Stimulated activated CD8-positive, alpha-beta memory T cell treated with anti-CD3 and anti-CD28 coated beads, Interleukin-7, amount 100 ng/mL, for 24 hours (primary cell): ENCODE results near the gene ZNF629.

Source experiments
- DNase-seq: peaks from one replicate; pipeline ENCODE4 v3.0.0-alpha.2; 2020; ENCODE audit warnings: low read depth

ZNF629 gene

DNA sequence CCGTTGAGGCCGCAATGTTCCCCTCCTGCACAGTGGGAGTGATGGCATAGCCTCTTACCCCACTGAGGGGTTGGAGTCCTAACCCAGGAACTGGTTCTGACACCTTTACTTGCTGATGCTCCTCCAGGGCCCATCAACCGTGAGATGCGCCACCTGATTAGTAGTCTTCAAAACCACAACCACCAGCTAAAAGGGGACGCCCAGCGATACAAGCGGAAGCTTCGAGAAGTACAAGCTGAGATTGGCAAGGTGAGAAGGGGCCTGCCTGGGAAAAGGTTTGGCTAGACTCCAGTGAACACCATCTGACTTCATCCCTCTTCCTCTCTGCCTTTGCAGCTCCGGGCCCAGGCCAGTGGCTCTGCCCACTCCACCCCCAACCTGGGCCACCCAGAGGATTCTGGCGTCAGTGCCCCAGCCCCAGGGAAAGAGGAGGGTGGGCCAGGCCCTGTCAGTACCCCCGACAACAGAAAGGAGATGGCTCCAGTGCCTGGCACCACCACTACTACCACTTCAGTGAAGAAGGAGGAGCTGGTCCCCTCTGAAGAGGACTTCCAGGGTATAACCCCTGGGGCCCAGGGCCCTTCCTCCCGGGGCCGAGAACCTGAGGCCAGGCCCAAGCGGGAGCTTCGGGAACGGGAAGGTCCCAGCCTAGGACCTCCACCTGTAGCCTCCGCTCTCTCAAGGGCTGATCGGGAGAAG, 19.1 kb downstream of the ZNF629 start:
- DNase-seq, result no peak

DNA sequence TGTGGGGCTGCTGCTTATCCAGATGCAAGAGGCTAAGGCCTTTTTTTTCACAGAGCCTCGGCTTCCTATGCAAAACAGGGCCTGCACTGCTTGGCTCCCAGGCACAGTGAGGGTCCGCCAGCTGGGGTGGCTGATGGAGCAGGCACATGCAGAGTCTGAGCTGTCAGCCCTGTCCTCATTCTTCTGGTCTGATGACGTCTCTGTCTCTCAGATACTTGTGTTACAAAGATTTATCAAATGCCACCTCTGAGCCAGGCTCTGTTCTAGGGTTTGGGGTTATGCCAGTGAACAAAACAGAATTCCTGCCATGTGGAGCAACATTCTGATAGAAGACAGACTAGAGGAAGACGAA, 20.1 kb downstream of the ZNF629 start:
- DNase-seq, result no peak

DNA sequence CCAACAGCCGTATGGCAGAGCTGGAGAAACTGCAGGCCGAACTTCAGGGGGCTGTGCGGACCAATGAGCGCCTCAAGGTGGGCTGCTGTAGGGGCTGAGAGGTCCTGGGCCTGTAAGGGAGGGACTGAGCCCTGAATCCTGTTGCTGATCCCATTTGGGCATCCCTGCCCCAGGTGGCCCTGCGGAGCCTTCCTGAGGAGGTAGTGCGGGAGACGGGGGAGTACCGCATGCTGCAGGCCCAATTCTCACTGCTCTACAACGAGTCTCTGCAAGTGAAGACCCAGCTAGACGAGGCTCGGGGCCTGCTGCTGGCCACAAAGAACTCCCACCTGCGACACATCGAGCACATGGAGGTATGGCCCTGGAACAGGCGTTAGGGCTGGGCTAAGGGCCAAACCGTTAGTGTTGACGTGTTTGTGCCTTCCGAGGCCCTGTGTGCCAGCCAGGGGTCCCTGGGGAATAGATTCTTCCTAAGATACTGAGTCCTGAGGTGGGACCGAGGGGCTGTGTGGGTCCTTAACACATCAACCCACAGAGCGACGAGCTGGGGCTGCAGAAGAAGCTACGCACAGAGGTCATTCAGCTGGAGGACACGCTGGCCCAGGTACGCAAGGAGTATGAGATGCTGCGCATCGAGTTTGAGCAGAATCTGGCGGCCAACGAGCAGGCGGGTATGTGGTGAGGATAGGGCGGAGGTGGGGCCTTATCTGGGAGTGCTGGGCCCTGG, 20.6 kb downstream of the ZNF629 start:
- no peak for DNase-seq

DNA sequence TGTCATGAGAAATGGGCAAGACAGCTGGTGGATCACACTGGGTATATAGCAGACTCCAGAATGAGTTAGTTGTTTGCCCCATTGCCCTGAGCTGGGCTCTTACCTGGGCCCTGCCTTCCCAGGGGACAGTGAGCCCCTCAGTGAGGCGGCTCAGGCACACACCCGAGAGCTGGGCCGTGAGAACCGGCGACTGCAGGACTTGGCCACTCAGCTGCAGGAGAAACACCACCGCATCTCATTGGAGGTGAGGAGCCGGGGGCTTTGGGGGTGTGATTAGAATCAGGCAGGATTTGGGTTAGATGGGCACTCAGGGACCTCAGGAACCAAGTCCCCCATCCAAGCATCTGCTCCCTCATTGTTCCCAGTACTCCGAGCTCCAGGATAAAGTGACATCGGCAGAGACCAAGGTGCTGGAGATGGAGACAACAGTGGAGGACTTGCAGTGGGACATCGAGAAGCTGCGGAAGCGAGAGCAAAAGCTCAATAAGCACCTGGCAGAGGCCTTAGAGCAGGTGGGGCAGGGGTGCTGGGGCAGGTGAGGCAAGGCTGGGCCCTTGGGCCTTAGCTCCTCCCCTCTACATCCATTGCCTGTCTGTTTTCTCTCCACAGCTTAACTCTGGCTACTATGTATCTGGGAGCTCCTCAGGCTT, 22.1 kb downstream of the ZNF629 start:
- DNase-seq, result no peak

DNA sequence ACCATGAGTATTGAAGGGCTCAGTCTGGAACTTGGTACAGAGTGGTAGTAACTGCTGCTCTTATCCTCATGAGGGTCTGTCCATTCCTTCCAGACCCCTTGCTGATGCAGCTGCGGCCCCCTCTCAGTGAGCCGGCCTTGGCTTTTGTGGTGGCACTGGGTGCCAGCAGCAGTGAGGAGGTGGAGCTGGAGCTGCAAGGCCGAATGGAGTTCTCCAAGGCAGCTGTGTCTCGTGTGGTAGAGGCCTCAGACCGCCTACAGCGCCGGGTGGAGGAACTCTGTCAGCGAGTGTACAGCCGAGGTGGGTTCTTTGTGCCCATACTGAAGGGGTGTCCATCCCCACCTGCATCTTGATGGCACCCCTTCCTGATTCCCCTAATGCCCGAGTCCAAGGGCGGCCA, 22.9 kb downstream of the ZNF629 start:
- DNase-seq, result no peak

DNA sequence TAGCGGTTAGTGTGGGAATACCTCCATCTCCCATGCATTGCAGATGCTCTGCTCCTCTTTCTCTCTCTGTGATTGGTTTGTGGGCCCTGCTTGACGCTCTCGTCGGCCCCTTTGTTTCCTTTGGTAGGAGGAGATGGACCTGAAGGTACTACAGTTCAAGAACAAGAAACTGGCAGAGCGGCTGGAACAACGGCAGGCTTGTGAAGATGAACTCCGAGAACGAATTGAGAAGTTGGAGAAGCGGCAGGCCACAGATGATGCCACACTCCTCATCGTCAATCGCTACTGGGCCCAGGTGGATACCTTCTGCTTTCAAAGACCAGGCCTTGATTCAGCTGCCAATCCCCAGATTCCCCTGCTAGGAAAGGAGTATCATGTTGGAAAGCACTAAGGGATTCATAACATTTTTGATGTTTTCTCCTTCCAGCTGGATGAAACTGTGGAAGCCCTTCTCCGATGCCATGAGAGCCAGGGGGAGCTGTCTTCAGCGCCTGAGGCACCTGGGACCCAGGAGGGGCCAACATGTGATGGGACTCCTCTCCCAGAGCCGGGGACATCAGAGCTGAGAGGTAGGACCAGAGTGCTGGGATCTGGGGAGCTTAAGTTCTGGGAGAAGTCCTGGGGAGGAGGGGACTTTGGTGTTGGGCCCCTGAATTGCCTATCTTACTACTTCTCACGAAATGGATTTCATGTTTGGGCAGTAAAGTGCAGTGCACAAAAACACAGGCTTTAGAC, 23.8 kb downstream of the ZNF629 start:
- no peak for DNase-seq

DNA sequence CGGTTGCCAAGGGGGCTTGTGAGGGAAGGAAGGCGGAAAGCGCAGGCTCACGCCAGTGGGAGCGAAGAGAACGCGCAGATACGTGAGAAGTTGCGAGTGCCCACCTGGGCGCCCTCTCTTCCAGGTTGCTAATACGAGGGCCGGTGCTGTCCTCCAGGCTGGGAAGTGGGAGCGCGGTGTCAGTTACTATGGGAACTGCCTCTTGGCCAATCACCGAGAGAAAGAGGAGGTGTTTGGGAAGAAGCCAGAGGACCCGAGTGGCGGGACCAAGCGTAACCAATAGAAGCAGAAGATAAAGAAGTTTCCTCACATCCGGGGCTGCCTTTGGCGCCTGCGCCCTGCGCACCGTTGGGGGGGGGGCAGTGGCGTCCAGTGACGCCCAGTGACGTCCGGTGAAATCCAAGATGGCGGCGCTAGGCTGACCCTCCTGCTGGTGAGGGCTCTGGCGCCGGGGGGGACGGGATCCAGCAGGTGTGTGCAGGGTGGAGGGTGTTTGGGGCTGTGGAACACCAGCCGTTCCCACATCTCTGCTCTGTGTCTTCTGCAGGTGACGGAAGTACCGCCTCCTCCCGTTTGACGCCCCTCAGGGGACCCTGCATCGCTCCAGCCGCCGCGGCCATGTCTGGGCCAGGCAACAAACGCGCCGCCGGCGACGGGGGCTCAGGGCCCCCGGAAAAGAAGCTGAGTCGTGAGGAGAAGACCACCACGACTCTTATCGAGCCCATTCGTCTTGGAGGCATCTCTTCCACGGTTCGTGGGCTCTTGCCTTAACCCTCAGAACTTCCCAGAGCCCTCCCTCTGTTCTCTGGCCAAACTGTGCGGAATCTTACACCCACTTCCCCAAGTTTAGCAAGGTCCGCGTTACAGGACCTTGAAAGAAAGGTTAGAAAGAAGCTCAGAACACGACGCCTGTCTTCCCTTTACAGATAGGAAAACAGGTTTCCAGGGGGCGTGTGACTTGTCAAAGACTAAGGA, 24.8 kb downstream of the ZNF629 start, which contains the start of the genes CFAP119 and RNF40:
CFAP119 (minus strand) TSS at position 135 of the 975 bp plus-strand sequence. CDS start 314 bp downstream, outside the sequence.
RNF40 (plus strand) TSS at position 395 of the 975 bp plus-strand sequence; CDS start at position 619, 224 bp downstream.
- peak; percentile 82 for DNase-seq

DNA sequence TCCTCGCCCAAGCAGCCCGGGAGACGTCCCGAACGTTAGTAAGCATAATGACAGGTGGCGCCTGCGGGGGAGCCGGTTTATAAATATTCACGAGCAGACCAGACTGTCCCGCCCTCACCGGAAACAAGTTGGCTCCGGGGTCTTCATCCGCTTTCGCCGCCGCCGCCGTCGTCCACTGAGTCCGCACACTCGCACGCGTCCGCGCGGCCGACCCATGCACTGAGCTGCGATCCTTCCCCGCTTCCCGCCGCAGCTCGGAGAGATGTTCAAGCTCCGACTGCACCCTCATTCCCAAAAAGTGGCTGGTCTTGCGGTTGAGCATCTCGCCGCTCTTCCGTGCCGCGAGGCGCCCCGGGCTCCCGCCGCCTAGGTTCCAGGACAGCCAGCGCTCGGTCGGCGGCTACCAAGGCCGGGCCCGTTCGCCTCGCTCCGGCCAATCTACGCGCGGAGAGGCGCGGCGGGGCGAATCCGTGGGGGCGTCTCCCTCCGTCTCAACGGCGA, 25.5 kb downstream of the ZNF629 start:
- DNase-seq, result no peak

DNA sequence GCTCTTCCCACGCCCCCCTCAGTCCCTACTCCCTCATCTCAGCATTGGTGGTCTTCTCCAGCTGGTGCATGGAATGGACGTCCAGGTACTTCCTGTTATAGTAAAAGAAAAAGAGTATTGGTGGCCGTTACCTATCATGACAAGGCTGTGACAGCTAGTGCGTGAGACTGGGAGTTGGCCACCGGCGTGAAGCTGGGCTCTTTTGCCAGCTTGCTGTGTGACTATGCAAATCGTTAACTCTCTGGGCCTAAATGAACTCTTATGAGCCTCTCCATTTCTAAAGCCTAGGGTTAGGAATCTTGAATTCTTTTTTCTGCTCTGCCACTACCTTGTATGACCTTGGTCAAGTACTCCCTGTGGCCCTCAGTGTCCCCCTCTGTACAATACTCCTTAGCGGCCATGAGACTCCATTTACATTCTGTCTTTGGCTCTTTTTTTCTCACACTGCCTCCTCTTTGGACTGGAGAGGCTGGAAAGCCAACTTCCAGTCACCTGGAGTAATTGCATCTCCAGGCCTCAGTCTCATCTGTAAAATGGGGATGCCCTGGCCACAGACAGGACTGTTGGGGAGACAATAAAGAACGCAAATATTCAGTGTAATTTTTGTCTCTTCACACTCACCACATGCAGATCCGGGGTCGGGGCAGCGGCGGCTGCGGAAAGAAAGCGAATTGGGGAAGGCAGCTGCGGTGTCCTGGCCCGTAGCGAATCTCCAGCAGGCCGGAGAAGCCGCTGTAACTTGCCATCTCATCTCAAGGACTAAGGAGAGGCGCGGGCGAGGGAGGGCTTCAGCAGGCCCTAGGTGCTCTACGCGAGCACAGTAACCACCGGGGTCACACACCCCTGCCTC, 26.2 kb downstream of the ZNF629 start:
- no peak for DNase-seq

DNA sequence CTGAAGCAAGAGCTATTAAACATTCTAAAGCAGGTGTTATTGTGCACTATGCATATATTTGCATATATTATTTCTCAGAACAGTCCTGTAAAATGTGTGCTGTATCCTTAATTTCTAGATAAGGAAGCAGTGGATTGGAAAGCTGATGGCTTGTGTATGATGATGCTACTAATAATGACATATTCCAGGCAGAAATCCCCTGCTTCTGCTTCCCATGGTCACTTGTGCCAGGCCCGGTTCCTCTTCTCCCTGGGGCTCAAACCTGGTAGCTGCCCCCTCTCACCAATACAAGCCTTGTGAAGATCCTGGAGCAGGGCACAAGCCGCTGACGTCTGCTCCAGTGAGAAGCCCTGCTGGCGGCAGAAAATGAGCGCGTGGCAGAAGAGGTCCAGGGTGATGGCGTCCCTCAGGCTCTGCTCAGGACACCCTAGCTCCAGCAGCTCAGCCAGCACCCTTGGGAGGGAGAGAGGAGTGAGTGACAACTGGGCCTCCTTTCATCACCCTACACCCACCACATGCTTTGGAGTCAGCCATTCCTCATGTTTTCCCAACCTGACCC, 26.9 kb downstream of the ZNF629 start:
- DNase-seq, result no peak

DNA sequence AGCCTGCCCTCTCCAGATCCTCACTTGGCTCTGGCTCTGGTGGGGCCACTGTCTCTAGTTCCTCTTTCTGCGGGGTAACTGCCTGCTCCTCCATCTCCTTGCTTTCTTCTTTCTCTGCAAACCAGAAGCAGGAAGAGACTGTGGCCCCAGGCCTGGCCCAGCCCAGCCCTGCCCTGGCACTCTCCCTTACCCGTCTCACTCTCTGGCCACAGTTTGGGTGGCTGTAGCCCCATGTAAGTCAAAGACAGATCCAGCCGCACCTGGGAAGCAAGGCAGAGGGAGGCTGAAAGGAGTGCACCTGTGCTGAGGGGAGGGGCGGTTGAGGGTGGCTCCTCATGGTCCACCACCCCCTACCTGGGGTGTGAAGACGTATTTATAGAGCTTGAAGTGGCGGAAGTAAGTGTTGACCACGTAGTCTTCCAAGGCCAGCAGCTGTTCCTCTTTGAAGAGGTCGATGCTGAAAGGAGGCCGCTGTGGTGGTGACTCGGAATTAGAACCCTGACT, 28.0 kb downstream of the ZNF629 start:
- DNase-seq, result no peak

DNA sequence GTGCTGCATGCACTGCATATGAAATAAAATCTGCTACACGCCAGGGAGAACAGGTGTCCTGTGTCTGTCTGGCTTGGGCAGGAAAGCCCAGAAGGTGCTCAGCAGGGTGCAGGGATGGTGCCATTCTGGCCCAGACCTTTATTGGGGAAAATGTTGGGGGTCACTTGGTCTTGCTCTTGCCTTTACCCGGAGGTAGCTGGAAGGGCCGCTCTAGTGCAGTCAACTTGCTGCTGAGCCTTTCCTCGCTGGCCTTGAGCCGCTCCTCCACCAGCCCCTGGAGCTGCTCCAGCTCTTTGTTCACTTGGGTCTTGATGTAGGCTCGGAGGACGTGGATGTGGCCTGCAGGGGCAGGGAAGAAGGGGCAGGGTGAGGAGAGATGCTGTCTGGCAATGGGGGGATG, 29.7 kb downstream of the ZNF629 start:
- no peak for DNase-seq

DNA sequence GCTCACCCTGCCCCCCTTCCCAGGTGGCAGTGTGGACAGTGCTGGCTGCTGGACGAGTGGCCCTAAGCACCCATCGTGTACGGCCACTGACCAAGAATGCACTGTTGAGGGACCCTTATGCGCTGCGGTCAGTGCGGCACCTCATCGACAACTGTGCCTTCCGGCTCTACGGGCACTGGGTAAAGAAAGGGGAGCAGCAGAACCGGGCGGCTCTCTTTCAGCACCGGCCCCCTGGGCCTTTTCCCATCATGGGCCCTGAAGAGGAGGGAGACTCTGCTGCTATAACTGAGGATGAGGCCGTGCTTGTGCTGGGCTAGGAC, 30.3 kb downstream of the ZNF629 start:
- no peak for DNase-seq

DNA sequence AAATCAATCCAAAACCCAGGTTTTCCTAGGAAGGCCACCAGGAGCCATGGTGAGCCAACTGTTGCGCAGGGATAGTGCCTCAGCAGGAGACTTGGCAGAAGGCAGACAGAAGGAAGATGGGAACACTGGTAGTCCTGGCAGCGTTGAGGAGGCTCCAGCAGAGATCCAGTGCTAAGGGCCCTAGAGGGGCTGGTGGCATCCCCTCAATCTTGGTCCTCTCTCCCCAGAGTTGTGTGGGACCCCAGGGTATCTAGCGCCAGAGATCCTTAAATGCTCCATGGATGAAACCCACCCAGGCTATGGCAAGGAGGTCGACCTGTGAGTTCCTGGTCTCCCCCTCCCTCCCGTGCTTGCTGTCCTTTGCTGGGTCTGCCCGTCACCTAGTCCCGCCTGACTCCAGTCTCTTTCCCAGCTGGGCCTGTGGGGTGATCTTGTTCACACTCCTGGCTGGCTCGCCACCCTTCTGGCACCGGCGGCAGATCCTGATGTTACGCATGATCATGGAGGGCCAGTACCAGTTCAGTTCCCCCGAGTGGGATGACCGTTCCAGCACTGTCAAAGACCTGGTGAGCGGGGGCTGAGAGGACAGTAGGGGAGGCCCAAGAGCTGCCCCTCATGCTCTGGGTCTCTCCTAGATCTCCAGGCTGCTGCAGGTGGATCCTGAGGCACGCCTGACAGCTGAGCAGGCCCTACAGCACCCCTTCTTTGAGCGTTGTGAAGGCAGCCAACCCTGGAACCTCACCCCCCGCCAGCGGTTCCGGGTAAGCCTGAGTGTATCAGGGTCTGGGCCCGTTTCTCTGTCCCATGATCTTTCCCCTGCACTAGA, 30.8 kb downstream of the ZNF629 start:
- DNase-seq, result no peak

DNA sequence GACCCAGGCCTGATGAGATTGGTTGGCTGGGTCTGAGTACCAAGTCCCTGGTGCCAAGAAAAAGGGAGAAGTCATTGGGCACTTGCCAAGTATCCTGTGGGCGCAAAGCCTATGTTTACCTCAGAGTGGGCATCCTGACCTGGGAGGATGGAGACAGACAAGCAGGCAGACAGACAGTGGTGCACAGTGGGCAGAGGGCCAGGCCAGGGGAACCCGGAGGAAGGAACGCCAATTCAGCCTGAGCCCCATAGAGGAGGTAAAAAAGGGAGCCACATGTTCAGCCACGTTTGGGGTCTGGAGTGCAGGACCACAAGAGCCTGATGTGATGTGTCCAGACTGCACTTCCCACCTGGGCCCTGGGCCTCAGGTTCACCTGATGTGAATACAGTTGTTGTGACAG, 33.4 kb downstream of the ZNF629 start:
- DNase-seq, result no peak

DNA sequence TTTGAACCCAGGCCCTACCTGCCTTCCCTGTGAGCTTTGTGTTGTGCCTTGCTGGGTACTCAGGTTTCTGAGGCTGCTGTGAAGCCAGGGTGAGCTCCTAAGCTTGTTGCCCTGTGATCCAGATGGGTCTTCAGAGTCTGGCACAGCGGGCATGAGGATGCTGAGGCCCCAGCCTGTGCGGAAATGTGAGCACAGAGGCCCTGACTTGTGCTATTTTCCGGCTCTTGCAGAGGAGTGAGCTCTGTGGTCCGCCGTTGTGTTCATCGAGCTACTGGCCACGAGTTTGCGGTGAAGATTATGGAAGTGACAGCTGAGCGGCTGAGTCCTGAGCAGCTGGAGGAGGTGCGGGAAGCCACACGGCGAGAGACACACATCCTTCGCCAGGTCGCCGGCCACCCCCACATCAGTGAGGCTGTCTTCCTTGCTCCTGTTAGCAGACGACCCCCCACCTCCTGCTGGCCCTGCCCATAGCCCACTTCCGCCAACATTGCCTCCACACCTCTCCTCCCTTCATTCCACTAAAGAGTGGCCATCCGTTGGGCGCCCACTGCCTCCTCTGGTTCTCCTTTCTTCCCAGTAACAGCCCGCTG, 36.0 kb downstream of the ZNF629 start:
- DNase-seq, result no peak

DNA sequence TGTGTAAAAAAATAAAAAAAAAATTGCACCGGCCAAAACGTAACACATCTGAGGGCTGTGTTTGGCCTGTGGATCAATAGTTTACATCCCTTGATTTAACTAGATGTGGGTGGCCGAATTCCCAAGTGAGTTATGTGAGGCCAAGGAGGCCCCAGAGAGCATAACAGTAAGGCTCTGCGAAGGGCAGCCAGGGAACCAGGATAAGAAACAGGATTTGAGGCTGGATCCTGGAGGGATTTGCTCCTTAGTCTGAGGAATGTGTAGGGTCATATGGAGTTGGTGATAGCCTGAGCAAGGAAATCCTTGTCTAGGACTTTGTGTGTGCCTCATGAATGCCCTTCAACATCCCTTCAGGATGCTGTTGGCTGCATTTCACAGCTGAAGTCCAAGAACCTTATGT, 36.8 kb downstream of the ZNF629 start:
- no peak for DNase-seq
